ENCODE results near the gene ULK3.
A peak's percentile ranks its signal among the peaks of the same experiment; 100 is the strongest.
"Not testable (repeated sequence)": the region's sequence is repeated elsewhere in the genome, so short reads cannot be mapped to it uniquely, and the experiment has no call there.

The ULK3 gene, protein sequence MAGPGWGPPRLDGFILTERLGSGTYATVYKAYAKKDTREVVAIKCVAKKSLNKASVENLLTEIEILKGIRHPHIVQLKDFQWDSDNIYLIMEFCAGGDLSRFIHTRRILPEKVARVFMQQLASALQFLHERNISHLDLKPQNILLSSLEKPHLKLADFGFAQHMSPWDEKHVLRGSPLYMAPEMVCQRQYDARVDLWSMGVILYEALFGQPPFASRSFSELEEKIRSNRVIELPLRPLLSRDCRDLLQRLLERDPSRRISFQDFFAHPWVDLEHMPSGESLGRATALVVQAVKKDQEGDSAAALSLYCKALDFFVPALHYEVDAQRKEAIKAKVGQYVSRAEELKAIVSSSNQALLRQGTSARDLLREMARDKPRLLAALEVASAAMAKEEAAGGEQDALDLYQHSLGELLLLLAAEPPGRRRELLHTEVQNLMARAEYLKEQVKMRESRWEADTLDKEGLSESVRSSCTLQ

DNA sequence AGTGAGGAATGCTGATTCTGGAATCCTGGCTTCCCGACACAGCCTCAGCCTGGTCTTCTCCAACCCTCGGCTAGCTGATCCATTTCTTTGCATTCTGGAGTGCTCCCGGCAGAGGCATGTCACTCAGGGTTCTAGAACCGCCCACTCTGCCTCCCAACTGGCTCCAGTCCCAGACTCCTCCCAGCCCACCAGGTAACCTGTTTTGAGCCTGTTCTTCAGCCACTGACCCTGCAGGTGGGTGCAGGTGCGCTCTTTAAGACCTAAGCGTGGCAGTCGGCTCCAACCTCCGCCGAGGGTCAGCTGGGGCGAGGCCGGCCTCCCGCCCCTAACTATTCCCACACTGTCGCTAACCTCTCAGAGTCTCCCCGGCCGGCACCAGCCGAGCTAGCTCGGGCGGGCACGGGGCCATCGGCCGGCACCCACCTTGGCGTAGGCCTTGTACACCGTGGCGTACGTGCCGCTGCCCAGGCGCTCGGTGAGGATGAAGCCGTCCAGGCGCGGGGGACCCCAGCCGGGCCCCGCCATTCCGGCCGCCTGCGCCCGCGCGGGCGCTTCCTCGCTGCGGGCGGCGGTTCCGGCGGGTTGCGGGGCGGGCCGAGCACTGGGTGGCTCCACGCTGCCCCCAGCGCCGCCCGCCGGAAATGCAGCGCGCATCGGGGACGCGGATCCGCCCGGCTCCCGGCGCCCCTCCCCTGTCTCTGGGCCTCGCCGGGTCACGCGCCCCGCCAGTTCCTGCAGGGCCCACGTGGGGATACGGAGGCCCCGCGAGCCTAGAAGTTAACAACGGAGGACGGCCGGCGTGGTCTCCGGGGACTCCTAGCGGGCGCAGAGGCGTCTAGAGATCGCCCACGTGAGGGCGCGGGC lies at the start of gene ULK3:
TSS of gene ULK3 (minus strand) at position 576 of the 864 bp plus-strand sequence. CDS start at position 525, 51 bp downstream.
- peak; percentile 62 for DNase-seq

- no peak for DNase-seq
Observed at GRCh38 chr15:74892313-74892712, 49.4 kb upstream of the ULK3 start.

- DNase-seq, result no peak
Observed at GRCh38 chr15:74891469-74891868, 48.5 kb upstream of the ULK3 start.

DNA sequence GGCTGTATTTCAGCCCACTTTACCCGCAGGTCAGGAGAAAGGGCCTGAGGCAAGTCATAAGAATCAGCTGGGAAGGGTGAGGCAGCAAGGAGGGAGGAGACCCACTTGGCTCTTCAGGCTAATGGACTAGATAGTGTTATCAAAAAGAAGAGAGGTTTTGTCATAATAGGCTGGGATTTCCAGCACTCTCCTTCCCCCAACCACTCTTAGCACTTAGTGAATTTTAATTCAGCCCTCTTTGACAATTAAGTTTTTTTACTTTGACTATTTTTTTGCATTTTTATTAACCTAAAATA lies 47.7 kb upstream of the ULK3 start:
- no peak for DNase-seq

- DNase-seq, result peak; percentile 30
Observed at GRCh38 chr15:74889883-74890664, 47.1 kb upstream of the ULK3 start, which contains the start of gene MPI. MPI (plus strand) TSS chr15:74890042; CDS start chr15:74890074, 32 bp downstream.

DNA sequence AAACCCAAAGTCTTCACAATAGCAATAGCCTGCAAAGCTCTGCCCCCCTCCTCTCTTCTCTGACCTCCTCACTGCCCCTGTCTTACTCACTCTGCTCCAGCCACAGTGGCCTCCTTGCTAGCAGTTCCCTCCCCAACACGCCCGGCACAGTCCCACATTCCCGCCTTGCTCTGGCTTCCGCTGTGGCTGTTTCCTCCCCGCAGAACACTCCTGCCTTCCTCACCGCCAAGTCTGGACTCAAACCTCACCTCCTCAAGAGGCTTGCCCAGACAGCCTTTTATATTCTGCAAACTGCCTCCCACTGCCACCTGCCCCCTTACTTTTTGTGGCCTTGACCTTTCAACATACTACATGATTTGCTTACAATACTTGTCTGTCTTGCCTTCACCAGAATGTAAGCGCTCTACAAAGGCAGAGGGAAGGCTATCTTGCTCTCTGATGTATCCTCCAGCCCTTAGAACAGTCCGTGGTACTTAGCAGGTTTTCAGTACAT lies 46.5 kb upstream of the ULK3 start:
- peak; percentile 30 for DNase-seq

GRCh38 chr15:74888716-74889115 lies 45.8 kb upstream of the ULK3 start:
- DNase-seq, result no peak

GRCh38 chr15:74887537-74888193 lies 44.7 kb upstream of the ULK3 start:
- DNase-seq, result not testable (repeated sequence)

GRCh38 chr15:74885461-74885860 lies 42.5 kb upstream of the ULK3 start:
- DNase-seq, result no peak

DNA sequence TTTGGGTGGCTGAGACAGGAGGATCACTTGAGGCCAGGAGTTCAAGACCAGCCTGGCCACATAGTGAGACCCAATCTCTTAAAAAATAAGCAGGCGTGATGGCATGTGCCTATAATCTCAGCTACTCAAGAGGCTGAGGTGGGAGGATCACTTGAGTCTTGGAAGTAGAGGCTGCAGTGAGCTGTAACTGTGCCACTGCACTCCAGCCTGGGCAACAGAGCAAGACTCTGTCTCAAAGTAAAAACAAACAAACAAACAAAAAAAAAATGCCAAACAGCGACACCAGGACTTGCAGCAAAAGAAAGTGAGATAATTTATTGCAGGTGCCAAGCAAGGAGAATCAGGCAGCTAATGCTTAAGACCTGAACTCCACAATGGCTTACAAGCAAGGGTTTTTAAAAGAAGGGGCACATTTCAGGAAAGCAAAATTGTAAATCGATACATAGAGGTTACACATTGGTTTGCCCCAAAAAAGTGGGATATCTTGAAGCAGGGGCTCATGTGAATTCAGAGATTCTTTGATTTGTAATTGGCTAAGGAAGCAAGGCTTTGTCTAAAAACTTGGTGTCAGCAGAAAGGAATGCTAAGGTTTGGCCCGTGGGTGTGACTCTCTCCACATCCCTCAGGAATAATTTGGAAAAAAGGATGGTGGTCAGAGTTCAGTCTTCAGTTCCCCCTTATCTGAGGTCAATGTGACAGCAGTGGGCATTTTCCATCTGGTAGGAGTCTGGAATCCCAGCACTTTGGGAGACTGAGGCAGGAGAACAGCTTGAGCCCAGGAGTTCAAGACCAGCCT lies 41.7 kb upstream of the ULK3 start:
- DNase-seq, result no peak

DNA sequence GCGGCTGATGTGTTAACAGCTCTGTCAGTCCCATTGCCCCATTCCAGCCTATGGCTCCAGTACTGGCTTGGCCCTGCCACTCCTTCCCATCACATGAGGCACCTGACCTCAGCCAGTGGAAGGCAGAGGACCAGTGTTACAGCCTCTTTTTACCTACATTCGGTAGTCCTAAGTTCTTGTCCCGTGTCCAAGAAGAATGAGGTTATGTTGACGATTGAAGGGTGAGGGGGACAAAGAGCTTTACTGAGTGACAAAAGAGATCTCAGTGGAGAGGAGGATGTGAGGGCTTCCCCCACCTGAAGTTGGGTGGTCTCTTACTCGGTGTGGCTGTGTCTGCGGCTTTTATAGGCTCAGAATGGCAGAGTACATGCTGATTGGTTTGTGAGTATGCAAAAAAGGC lies 39.6 kb upstream of the ULK3 start:
- no peak for DNase-seq

- DNase-seq, result no peak
Observed at GRCh38 chr15:74878273-74878672, 35.3 kb upstream of the ULK3 start.

DNA sequence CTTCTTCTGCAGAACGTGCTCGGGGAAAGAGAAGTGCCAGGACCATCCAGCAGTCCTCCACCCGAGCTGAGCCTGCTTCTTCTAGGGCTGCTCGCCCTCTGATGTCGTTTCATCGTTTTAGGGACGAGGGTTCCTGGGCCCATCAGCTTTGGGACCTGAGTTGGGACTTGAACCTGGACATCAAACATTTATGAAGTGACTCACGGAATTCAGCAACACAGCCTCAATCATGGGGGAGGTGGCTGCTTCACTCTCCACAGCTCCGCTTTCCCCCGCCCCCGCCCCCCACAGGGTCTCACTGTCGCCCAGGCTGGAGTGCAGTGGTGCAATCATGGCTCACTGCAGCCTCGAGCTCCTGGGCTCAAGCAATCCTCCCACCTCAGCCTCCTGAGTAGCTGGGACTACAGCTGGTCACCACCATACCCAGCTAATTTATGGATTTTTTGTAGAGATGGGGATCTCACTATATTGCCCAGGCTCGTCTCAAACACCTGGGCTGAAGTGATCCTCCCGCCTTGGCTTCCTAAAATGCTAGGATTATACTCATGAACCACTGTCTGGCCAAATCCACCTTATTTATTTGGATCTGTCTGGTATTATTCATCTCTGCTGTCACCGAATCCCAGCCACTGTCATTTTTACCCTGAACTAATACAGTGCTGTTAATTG lies 30.9 kb upstream of the ULK3 start:
- DNase-seq, result no peak

- peak; percentile 68 for DNase-seq
Observed at GRCh38 chr15:74873036-74873755, 30.2 kb upstream of the ULK3 start, which contains the start of gene SCAMP2. SCAMP2 (minus strand) TSS chr15:74873365; CDS start chr15:74873255, 110 bp downstream.

- DNase-seq, result no peak
Observed at GRCh38 chr15:74872702-74873035, 29.7 kb upstream of the ULK3 start.

GRCh38 chr15:74870436-74871215 lies 27.7 kb upstream of the ULK3 start:
- no peak for DNase-seq

DNA sequence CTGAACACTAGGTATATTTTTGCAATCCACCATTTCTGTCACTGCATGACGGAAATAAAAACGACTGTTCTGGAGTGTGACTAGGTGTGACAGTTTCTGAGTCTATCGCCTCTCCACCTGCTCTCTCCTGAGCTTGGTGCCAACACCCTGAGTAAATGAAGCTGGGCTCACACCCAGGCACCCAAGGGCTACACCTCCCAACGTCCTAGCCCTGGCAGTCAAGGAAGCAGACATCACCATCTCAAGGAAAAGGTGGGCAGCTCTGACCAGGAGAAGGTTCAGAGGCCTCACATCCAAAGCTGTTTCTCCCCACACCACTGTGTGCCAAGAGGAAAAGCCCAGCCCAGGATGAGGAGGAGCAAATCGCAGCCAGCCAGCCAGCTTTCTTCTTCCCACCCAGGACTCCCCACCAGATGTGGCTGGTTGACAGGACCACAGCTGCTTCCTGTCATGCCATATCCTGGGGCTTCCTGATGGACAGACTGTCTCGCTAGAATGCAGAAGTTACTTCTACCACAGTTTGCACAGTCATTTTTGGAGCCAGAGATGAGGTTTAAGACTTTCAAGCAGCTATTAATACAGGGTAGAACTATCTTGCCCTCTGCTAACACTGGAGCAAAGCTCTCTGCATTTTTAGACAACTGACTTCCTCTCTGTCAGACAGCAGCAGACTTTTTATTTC lies 26.9 kb upstream of the ULK3 start:
- DNase-seq, result no peak

- DNase-seq, result no peak
Observed at GRCh38 chr15:74869372-74869725, 26.4 kb upstream of the ULK3 start.

- DNase-seq, result no peak
Observed at GRCh38 chr15:74868059-74868458, 25.1 kb upstream of the ULK3 start.

Measured in DMS79 treated with DMSO at 0.1 percent for 48 hours (cell line).